ENCODE results near the gene CBLB.

CBLB gene

GRCh38 chr3:105868742-105869530, at the start of gene CBLB:
TSS of gene CBLB (minus strand) at chr3:105869012. CDS start at chr3:105867577, 1,435 bp downstream.
- peak; percentile 53 to 100 (median 92) for DNase-seq

GRCh38 chr3:105916767-105917166, 48.0 kb upstream of the CBLB start:
- no peak for DNase-seq

GRCh38 chr3:105915524-105915923, 46.7 kb upstream of the CBLB start:
- DNase-seq: no peak

GRCh38 chr3:105913616-105914015, 44.8 kb upstream of the CBLB start:
- DNase-seq: no peak

- no peak for DNase-seq
Observed at GRCh38 chr3:105912891-105913290, 44.1 kb upstream of the CBLB start.

- no peak for DNase-seq
Observed at GRCh38 chr3:105911496-105911895, 42.7 kb upstream of the CBLB start.

- DNase-seq: no peak
Observed at GRCh38 chr3:105907777-105908176, 39.0 kb upstream of the CBLB start.

- DNase-seq: no peak
Observed at GRCh38 chr3:105906836-105907235, 38.0 kb upstream of the CBLB start.

GRCh38 chr3:105906345-105906744, 37.5 kb upstream of the CBLB start:
- no peak for DNase-seq

- DNase-seq: no peak
Observed at GRCh38 chr3:105905328-105905727, 36.5 kb upstream of the CBLB start.

- no peak for DNase-seq
Observed at GRCh38 chr3:105904678-105905284, 36.0 kb upstream of the CBLB start.

GRCh38 chr3:105904251-105904650, 35.4 kb upstream of the CBLB start:
- no peak for DNase-seq

- no peak for DNase-seq
Observed at GRCh38 chr3:105899516-105899915, 30.7 kb upstream of the CBLB start.

- DNase-seq: no peak
Observed at GRCh38 chr3:105891101-105891500, 22.3 kb upstream of the CBLB start.

- no peak for DNase-seq
Observed at GRCh38 chr3:105888621-105889579, 20.1 kb upstream of the CBLB start.

GRCh38 chr3:105885256-105885655, 16.4 kb upstream of the CBLB start:
- no peak for DNase-seq

- DNase-seq: no peak
Observed at GRCh38 chr3:105883798-105884377, 15.1 kb upstream of the CBLB start.

- no peak for DNase-seq
Observed at GRCh38 chr3:105880681-105881290, 12.0 kb upstream of the CBLB start.

- DNase-seq: no peak
Observed at GRCh38 chr3:105878061-105878460, 9.2 kb upstream of the CBLB start.

GRCh38 chr3:105877336-105877910, 8.6 kb upstream of the CBLB start:
- no peak for DNase-seq
